Measurements from ENCODE around the gene GCNA. TPM values are rescaled to one million over a fixed set of nuclear protein-coding genes. Genes with fewer than 3 reads are reported as not detected.

The GCNA gene
- total RNA-seq, 1 experiment from 2014 or later: 4.2 TPM

DNA sequence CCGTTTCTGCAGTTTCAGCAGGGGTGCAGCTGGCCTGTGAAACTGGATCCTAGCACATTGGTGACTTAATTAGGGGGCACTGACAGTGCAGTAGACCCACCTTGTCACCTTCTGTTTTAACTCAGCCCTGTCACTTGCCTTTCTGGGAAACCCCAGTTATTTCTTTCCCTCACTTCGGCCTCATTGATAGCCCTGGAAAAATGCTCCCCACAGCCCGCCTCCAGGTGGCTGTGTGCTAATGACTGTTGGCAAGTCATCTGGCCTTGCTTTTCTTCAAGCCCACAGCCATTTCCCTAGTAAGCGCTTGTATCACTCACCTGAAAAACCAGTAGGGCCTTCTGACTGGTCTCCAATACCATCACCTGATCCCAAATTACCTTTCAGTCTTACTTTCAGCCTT, 36.8 kb downstream of the GCNA start:
- DNase-seq (ENCODE audit: low read depth): no peak

DNA sequence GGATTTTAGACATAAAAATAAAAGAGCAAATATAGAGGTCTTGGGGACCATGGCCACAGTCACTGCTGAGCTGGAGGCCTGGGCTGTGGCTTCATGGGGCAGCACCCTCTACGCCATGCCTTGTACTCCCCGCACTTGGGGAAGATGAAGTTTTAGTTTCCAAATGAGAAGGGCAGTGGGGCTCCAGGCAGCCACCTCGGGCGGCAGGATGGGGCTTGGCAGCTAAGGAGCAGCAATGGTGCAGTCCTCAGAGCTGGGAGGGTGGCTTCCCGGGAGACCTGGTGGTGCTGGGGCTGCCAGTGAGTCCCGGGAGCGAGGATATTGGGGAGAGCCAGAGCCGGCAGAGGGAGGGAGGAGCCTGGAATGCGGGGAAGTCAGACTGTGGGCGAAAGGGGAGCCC, 37.7 kb downstream of the GCNA start:
- no peak for DNase-seq (ENCODE audit: low read depth)

DNA sequence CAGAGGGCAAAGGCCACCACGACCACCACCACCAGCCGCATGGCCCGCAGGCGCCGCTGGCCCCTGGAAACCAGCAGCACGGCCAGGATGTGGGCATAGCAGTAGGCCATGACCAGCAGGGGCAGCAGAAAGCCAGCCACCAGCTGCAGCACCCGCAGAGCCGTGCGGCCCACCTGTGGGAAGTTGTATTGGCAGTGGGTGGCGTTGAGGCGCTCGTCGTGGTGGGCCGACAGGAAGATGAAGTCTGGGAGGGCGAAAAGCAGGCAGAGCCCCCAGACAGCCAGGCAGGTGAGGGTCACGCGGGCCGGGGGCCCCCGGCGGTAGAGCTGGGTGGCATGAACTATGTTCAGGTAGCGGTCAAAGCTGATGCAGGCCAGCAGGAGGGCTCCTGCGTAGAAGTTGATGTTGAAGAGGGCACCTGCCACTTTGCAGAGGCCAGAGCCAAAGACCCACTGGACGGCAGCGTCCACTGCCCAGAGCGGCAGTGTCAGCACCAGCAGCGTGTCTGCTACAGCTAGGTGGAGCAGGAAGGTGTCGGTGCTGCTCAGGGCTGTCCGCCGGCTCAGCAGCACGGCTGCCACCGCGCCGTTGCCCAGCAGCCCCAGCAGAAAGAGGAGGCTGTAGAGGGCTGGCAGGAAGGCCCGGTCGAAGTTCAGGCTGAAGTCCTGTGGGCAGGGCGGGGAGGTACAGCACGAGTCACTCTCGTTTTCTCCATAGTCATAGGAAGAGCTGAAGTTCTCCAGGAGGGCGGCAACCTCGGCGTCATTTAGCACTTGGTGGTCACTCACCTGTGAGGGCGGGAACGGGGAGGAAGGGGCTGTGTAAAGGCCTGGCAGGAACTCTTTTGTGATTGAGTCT, 38.7 kb downstream of the GCNA start:
- DNase-seq (ENCODE audit: low read depth): no peak

DNA sequence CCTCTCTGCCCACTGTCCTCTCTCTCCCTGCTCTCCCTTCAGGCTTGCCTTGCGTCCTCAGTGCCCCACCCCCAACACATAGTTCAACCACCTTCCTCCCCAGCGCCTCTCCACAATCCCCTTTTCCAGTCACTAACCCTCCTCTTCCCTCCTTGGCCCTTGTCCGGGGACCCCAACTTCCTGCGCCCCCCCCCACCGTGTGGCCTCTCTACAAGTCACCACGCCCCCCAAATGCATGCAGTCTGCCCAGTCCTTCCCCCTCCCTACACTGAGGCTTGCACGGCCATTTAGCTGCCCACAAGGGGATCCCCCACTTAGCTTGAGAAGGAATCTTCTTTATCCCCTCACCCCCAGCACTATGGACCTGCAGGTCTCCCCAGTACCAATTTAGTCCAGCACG, 39.5 kb downstream of the GCNA start:
- DNase-seq (ENCODE audit: low read depth): no peak

DNA sequence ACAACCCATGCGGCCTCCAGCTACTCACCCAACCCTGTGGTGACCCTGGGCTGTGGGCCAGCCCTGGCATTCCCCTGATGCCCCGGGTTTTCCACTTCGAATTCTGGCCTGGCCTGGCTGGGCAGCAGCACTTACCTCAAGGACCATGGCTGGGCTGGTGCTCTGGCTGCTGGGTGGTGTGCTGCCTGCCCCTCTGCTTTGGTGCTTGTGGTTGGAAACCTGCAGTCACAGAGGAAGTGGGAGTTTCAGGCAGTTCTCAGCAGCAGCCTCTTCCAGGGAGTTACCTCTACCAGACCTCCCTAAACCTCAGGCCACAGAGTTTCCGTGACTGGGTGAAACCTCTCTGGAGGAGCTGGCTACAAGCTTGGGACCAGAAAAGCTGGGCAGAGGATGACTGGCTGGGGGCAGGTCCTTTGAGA, 40.1 kb downstream of the GCNA start, which contains the start of gene CXCR3:
Gene CXCR3, minus strand, starts transcription at position 209 of the 419 bp plus-strand sequence. Its CDS starts 62 bp downstream, at position 147.
- DNase-seq (ENCODE audit: low read depth): peak; percentile 71

DNA sequence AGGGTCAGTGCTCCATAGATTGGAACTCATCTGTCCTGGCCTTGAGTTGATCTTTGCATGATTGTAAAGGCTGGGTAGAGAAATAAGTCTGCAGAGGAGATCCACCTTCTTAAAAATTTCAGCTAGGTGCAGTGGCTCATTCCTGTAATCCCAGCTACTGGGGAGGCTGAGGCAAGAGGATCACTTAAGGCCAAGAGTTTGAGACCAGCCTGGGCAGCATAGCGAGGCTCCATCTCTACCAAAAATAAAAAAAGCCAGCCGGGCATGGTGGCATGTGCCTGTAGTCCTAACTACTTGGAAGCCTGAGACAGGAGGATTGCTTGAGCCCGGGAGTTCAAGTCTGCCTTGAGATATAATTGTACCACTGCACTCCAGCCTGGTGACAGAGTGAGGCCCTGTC, 40.5 kb downstream of the GCNA start:
- no peak for DNase-seq (ENCODE audit: low read depth)

DNA sequence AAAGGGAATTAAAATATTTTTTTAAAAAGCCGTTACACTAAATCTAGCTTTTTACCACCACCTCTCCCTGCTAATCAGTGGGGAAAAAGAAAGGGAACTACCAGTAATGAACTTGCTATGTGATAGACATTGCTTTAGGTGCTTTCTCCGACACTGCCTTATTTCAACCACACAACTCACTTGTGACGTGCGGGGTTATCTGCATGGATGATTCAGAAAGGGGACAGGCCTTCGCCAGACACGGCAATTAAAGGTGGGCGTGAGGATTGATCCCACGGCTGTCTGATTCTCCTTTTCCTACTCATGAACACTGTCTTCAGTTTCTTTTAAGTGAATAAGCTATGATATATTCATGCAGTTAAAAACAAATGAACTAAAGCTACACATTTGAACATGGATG, 41.0 kb downstream of the GCNA start:
- no peak for DNase-seq (ENCODE audit: low read depth)

DNA sequence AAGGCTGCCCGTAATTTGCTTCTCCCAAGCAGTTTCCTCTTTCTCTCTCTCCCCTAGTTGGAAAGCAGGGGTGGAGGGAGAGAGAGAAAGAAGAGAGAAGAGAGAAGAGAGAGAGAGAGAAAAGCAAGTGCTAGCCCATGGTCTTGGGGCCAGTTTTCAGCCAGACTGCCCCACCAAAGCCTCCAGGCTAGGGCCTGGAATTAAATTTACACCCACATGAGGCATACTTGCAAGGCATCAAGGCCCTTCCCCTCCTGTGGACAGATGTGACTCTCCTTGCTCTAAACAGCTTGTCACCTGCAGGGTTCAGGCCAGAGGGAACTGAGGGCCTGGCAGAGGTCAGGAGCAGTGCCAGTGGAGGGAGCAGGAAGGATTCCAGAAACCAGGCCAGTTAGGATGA, 41.7 kb downstream of the GCNA start:
- no peak for DNase-seq (ENCODE audit: low read depth)

DNA sequence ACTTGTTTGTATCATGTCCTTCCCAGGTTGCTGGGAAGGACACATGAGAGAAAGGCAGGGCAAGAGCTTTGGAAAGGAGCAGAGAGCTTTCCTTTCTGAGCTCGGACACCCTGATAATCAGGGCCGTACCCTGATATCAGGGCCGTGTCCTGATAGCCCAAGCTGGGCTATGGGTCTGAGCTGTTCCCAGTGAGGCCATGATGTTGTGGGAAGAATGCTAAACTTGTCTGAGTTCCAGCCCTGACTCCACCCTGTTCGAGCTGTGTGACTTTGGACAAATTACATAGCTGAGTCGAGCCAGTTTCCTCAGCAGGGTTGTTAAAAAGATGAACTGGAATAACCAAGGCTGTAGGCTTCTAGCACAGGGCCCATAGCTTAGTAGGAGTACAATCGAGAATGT, 43.4 kb downstream of the GCNA start:
- DNase-seq (ENCODE audit: low read depth): no peak

DNA sequence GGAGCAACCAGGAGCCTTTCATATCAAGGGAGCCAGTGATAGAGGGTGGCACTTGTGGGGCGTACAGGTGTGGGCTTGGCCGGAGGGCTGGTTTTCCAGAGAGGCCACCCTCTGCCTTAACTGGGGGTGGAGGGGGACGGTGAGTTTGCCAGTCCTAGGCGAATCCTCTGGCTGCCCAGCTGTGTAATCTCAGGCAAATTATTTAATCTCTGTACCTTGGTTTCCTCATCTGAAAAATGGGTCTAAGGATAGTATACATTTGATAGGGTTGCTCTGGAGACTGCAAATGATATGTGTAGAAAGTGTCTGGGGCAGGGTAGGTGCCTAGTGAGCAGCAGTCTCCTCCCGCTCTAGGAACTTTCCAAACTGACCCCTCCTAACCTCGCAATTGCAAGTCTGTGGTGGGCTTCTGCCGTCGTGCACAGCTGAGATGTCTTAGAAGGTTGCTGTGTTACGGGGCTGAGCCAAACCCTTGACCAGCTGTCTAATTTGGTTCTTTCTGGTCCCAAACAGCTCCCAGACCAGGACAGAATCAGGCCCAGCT, 43.9 kb downstream of the GCNA start:
- DNase-seq (ENCODE audit: low read depth): no peak

DNA sequence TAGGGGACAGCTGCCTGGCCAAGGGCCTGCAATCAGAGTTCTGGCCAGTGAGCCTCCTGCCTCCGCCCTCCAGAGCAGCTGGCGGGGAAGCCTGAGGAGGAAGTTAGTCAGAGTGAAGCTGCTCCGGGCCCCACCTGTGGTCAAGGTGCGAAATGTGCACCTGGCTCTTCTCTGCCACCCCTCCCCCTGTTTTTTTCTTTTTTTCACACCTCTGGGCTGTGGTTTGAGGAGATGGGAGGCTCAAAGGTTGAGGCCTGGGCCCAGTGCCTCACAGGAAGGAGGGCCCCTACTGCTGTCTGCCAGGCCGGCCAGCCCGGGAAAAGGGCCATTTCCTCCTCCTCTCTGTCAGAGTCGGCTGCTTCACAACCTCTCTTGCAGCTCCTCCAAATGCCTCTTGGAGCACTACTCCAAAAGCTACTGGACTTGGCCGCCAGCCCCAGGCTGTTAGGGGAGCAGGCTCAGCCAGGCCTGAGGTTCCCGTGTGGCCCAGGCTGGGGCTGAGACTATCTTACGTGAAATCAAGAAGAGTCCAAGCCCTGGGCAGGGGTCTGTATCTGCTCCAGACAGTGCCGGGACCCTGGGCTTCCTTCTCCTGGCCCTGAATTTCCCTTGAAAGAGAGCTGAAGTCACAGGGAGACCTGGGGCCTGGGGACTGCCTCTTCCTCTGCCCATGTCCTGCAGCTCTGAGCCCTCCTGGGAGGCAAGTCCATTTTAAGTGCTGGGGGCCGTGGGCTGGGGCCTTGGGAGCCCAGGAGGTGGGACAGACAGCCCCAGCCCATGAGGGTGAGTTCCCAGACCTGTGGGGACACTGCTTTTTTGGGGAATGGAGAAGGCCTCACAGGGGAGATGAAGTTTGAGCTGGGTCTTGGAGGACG, 44.6 kb downstream of the GCNA start:
- DNase-seq (ENCODE audit: low read depth): peak; percentile 19

DNA sequence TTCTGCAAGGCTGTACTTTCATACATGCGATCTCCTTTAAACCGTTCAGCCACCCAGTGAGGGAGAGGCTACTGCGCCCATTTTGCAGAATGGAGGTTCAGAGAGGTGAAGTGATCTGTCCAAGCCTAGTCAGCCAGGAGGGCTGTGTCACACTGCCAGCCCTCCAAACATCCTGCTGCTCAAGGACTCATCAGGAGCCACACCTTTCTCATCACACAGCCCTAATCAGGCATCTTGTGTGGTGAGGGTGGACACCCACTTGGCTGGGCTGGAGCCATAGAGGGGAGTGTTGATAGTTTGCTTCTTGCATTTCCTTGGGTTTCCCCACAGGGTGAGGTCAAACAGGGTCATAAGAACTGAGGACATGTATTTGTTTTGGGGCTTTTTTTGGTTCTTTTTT, 45.5 kb downstream of the GCNA start:
- no peak for DNase-seq (ENCODE audit: low read depth)

DNA sequence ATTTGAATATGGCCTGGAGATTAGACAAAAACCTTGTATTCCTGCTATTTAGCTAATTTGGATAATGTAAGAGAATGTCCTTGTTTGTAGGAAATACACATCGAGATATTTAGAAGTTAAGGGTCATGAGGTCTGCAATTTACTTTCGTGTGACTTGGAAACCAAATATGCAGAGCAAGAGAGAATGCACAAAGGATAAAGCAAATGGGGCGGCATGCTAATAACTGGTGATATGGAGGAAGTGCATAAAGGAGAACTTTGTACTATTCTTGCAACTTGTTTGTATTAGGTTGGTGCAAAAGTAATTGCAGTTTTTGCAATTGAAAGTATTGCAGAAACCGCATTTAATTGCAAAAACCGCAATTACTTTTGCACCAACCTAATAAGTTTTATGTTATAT, 47.2 kb downstream of the GCNA start:
- no peak for DNase-seq (ENCODE audit: low read depth)

DNA sequence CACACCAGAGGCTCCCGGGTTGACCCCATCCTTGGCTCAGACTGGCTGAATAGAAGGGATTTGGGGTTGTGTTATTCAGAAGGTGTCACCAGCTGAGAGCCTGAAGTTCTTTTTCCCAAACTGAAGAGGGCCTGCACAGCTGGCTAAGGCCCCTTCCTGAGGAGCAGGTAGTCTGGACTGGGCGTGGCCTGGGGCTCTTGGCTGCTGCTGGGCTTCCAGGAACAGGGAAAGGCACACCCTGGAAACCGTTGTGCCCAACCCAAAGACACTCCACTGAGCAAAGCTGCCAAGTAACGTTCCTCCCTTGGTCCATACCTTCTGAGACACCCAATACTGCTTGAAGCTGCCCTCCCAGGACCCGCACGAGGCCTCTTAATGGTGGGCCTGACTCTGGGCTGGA, 48.3 kb downstream of the GCNA start:
- no peak for DNase-seq (ENCODE audit: low read depth)

DNA sequence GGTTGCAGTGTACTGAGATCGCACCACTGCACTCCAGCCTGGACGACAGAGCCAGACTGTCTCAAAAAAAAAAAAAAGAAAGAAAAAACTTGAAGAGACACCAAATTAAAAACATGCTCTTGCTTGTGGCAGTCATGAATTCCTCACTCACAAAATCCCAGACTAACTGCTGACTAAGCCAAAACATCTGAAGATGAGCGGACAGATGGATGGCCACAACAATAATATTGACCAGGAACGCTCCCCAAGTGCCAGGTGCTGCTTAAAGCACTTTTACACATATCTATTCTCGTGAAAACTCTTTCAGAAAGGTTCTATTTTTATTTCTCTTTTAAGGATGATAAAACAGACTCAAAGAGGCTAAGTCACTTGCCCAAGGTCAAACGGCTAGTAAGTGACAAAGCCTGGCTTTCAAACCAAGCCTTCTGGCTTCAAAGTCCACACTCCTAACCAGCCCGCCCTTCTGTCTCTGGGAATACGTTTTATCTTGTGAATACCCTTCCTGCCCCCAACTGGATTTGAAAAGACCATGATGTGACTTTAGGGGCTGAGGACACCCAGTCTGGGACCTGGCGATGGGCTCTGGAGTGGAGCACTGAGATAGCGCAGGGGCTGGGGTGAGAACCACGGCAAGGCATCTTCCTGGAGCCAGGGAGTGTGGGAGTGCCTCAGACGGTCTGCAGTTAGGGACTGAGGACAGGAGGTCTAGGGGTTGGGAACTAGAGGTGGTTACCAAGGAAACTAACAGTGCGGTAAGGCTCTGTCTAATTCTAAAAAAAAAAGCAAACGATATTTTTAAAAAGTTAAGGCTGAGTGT, 49.6 kb downstream of the GCNA start:
- DNase-seq (ENCODE audit: low read depth): no peak

DNA sequence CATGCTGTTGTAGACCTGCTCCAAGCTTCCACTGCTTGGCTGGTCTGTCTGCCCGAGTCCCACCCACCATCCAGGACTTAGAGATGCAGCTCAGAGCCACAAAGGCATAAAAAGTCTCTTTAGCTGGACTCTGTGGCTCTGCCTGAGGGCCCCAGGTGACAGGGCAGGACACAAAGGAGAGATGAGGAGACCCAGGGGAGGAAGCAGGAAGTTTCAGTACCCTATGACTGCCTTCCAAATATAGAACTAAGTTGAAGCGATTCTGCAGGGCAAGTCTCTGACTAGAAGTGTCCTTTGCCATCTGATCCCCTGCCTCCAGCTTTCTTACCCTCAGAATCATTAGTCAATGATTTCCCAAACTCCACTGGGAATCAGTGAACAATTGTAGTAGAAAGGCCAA, 51.2 kb downstream of the GCNA start:
- no peak for DNase-seq (ENCODE audit: low read depth)

DNA sequence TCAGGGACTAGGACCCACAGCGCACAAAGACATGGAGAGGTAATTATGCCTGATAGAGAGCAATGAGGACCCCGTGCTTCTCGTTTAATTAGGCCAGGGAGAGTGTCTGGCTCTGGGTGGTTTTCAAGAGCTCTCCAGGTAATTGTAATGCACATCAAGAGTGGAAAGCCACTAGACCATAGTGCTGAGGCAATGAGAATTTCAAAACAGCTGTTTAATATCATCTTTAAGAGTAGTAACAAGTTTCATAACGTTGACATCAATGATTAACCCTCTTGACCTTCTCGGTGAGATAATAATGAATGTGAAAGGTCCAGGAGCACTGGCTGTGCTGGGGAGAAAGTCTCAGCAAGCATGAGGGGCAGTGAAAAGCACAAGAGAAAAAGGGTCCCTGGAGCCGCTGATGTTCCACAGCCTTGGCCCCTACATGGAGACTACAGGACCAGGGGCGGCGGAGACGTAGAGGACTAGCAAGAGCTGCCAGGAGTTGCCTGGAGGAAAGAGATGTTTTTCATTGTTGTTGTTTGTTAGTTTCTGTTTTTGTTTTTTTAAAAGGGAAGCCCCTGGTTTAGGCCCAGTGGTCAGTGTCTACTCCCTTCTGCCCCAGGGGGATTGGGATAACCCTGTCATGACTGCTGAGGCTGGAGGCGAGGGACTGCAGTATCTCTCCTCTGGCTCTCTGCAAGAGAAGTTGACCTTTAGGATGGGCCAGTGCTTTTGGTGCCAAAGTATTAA, 54.9 kb downstream of the GCNA start:
- DNase-seq (ENCODE audit: low read depth): no peak

DNA sequence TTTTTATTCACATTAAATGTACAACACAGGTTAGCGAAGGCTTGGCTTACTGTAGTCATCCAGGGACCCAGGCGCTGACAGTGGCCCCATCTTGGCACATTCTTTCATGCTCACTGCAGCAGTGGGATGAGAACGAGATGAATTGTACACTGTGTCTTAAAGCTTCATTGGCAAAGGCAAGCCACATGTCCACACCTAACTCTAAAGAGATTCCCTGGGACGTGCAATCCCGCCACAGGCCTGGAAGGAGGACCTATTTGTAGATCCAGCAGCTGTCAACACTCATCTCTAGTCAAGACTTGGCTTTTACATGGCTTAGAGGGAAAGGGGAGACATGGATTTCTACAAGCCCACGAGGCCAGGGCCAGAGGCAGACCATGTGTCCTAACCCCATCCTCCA, 56.1 kb downstream of the GCNA start:
- DNase-seq (ENCODE audit: low read depth): no peak

DNA sequence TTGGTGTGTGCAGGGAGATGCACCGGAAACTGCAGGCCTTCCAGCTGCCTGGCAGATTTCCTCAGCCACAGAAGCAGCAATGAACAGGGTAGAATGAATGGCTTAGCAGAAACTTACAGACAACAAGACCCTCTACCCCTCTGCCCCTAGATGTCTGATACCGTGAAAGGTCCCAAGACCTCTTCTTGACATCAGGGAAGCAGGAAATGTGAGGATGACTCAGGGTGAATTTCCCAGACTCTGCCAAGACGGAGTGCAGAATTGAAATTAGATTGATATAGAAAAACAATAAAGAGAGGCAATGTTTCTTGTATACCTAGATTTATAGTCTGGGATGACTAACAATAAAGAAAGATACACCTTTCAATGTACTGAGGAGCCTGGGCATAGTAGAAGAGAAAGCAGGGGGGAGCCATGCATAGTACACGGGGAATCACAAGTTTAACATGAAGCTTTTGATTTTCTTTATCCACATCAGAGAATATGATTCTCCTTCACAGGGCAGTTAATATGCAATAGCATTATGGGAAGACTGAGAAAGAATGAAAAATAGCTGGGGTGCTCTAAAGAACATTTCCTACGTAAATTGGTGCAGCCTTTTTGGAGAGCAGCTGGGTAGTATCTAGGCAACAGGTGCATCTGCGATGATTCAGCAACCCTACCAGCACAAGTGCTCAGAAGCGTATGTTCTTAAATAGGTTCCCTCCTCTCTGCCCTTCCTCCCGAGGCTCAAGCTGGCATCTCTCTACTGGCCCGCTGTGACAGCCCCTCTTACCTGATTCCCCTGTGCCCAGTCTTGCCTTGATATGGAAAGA, 58.4 kb downstream of the GCNA start:
- no peak for DNase-seq (ENCODE audit: low read depth)

DNA sequence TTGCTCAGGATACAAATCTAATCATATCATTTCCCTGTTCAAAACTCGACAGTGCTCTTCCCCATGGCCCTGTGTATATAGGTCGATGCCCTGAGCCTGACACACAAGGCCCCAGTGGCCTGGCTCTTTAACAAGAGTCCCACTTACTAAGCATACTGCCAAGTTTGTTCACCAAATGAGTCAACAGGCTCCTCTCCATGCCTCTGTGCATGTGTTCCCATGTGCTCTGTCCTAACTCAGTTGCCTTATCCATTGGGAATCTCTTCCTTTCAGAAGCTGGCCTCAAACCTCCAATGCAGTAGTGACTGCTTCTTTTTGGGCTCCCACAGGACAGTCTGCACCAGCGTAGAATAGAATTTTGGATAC, 59.0 kb downstream of the GCNA start:
- peak; percentile 34 for DNase-seq (ENCODE audit: low read depth)
